Stimulated activated CD4-positive, alpha-beta T cell treated with anti-CD3 and anti-CD28 coated beads, Interleukin-2, amount 100 ng/mL, for 4 hours (primary cell): Measurements from ENCODE around the gene EREG.

Source experiments
- DNase-seq: peaks from one replicate; pipeline ENCODE4 v3.0.0-alpha.2; 2020; ENCODE audit warnings: low read depth

Gene EREG

GRCh38 chr4:74428276-74428675 is 63.3 kb downstream of the EREG start:
- DNase-seq = no peak

- DNase-seq = no peak
Measured at GRCh38 chr4:74431113-74431826, 66.3 kb downstream of the EREG start.

- no peak for DNase-seq
Measured at GRCh38 chr4:74433043-74433442, 68.1 kb downstream of the EREG start.

- DNase-seq = no peak
Measured at GRCh38 chr4:74433541-74434172, 68.7 kb downstream of the EREG start.

GRCh38 chr4:74435296-74435695 is 70.4 kb downstream of the EREG start:
- DNase-seq = no peak

- DNase-seq = no peak
Measured at GRCh38 chr4:74437866-74438265, 72.9 kb downstream of the EREG start.
